GM13977 (cell line): ENCODE measurements around the gene TRMT1.

Source experiments
- DNase-seq: peaks from one replicate; pipeline ENCODE4 v3.0.0; 2012; ENCODE audit warnings: low spot score
- CTCF ChIP-seq: IDR thresholded peaks from 2 replicates; pipeline ENCODE4 v1.5.1; 2012; ENCODE audit warnings: mild to moderate bottlenecking, control low read depth; ENCODE audit not compliant: insufficient read depth; ENCODE audit errors: extremely low read depth, missing control alignments
- in situ Hi-C: fragments of 300-500 bp; cut with MboI; formaldehyde crosslinking; loops from one replicate; pipeline ENCODE4 v1.12.0; 2022; ENCODE audit warnings: low sequenced_read_pairs, low pct_unique_long_range_greater_than_20kb, mixed read lengths, inconsistent platforms; ENCODE audit not compliant: unreplicated experiment

The TRMT1 gene

GRCh38 chr19:13100841-13101589, 15.5 kb downstream of the TRMT1 start:
- TF ChIP-seq CTCF, result peak; percentile 47
- DNase-seq, result no peak
- in situ Hi-C loops, result no loop called here

- peak; percentile 93 for DNase-seq
- TF ChIP-seq CTCF, result no peak
- in situ Hi-C loops, result no loop called here
Observed at GRCh38 chr19:13100031-13100588, 16.4 kb downstream of the TRMT1 start.

GRCh38 chr19:13099073-13099999, 17.2 kb downstream of the TRMT1 start:
- in situ Hi-C loops, result no loop called here
- no peak for TF ChIP-seq CTCF
- DNase-seq, result peak; percentile 86

GRCh38 chr19:13098277-13099072, 18.1 kb downstream of the TRMT1 start:
- in situ Hi-C loops, result no loop called here
- no peak for DNase-seq
- no peak for TF ChIP-seq CTCF

GRCh38 chr19:13097463-13098258, 18.9 kb downstream of the TRMT1 start:
- DNase-seq, result no peak
- TF ChIP-seq CTCF, result no peak
- in situ Hi-C loops, result no loop called here

- in situ Hi-C loops, result no loop called here
- TF ChIP-seq CTCF, result no peak
- DNase-seq, result no peak
Observed at GRCh38 chr19:13097033-13097462, 19.5 kb downstream of the TRMT1 start.
